Astrocyte (in vitro differentiated cells and primary cell): Measurements from ENCODE around the gene GMDS. TPM values are rescaled to one million over a fixed set of nuclear protein-coding genes. Genes with fewer than 3 reads are reported as not detected.
A peak's percentile ranks its signal among the peaks of the same experiment; 100 is the strongest.

Experiments
- DNase-seq: peaks from one replicate; pipeline ENCODE4 v3.0.0-alpha.2; 2010; ENCODE audit warnings: low read depth
- FAIRE-seq: peaks from 2 replicates; lab custom pipeline; 2011; peaks lifted over from hg19 to GRCh38; lab: Jason Lieb, UNC
- H2AFZ ChIP-seq: 2 replicates; pipeline ENCODE4 v1.6.0; 2012; ENCODE audit warnings: low read depth, low read length, inconsistent platforms
- H3K27ac ChIP-seq: 2 replicates; pipeline ENCODE4 v1.5.1; 2011; ENCODE audit warnings: low read depth, low read length, inconsistent platforms
- H3K27me3 ChIP-seq: 2 replicates; pipeline ENCODE4 v1.6.0; 2011; ENCODE audit warnings: low read length, inconsistent platforms; ENCODE audit not compliant: insufficient read depth
- H3K36me3 ChIP-seq: 2 replicates; pipeline ENCODE4 v1.5.1; 2011; ENCODE audit warnings: low read length, inconsistent platforms; ENCODE audit not compliant: insufficient read depth
- H3K4me1 ChIP-seq: 2 replicates; pipeline ENCODE4 v1.5.1; 2011; ENCODE audit warnings: low read length, inconsistent platforms; ENCODE audit not compliant: insufficient read depth
- H3K4me2 ChIP-seq: 2 replicates; pipeline ENCODE4 v1.6.0; 2012; ENCODE audit warnings: low read length, inconsistent platforms
- H3K4me3 ChIP-seq: 2 replicates; pipeline ENCODE4 v1.5.1; 2011; ENCODE audit warnings: low read depth, mild to moderate bottlenecking, low read length, inconsistent platforms; ENCODE audit not compliant: insufficient read depth
- H3K79me2 ChIP-seq: 2 replicates; pipeline ENCODE4 v1.6.0; 2012; ENCODE audit warnings: mild to moderate bottlenecking, low read length, inconsistent platforms; ENCODE audit not compliant: insufficient read depth
- H3K9ac ChIP-seq: 2 replicates; pipeline ENCODE4 v1.6.0; 2012; ENCODE audit warnings: mild to moderate bottlenecking, low read length, inconsistent platforms
- H3K9me3 ChIP-seq: 2 replicates; pipeline ENCODE4 v1.5.1; 2012; ENCODE audit warnings: low read depth, mild to moderate bottlenecking, low read length, inconsistent platforms; ENCODE audit not compliant: insufficient read depth
- H4K20me1 ChIP-seq: 2 replicates; pipeline ENCODE4 v1.6.0; 2012; ENCODE audit warnings: low read length, inconsistent platforms; ENCODE audit not compliant: insufficient read depth
- H3K27ac Mint-ChIP-seq: one replicate; pipeline ENCODE4 v1.8.0; 2021; ENCODE audit warnings: mild to moderate bottlenecking, mixed read lengths; ENCODE audit not compliant: unreplicated experiment
- H3K27me3 Mint-ChIP-seq: one replicate; pipeline ENCODE4 v1.8.0; 2021; ENCODE audit warnings: low read depth, mixed read lengths; ENCODE audit not compliant: unreplicated experiment
- H3K36me3 Mint-ChIP-seq: one replicate; pipeline ENCODE4 v1.8.0; 2021; ENCODE audit warnings: low read depth, mixed read lengths; ENCODE audit not compliant: unreplicated experiment
- H3K4me1 Mint-ChIP-seq: one replicate; pipeline ENCODE4 v1.8.0; 2021; ENCODE audit warnings: low read depth, mixed read lengths; ENCODE audit not compliant: unreplicated experiment
- H3K4me3 Mint-ChIP-seq: one replicate; pipeline ENCODE4 v1.8.0; 2021; ENCODE audit warnings: mild to moderate bottlenecking, moderate library complexity, mixed read lengths; ENCODE audit not compliant: unreplicated experiment
- H3K9me3 Mint-ChIP-seq: one replicate; pipeline ENCODE4 v1.8.0; 2021; ENCODE audit warnings: mild to moderate bottlenecking, mixed read lengths; ENCODE audit not compliant: unreplicated experiment
- CTCF ChIP-seq: IDR thresholded peaks from 2 replicates; pipeline ENCODE4 v1.5.1; 2011; ENCODE audit warnings: low read depth, mild to moderate bottlenecking, inconsistent platforms, low read length, moderate library complexity; ENCODE audit not compliant: insufficient read depth
- EZH2 ChIP-seq: IDR thresholded peaks from 2 replicates; pipeline ENCODE4 v1.6.1; 2012; ENCODE audit warnings: mild to moderate bottlenecking, low read length, inconsistent platforms; ENCODE audit not compliant: insufficient read depth
- total RNA-seq: library from RNA; stranded (reverse); gene quantifications from 2 replicates; pipeline ENCODE4 v1.2.1, GENCODE V29; 2021

Gene GMDS
- total RNA-seq, 1 donor from 2014 or later = 9.4 TPM

GRCh38 chr6:2266841-2267240 lies 21.4 kb upstream of the GMDS start:
- Histone ChIP-seq H3K27ac (no peak overlapping the region), H3K9me3 (no peaks in the 10 kb centered on the region), H4K20me1 (no peaks in the 10 kb centered on the region), H3K27me3 (no peaks in the 10 kb centered on the region), H3K4me1 (no peaks in the 10 kb centered on the region), H3K4me3 (no peak overlapping the region), H2AFZ (no peak overlapping the region), H3K9ac (no peak overlapping the region), H3K4me2 (no peak overlapping the region), H3K36me3 (no peaks in the 10 kb centered on the region), H3K79me2 (no peaks in the 10 kb centered on the region)
- no peak for TF ChIP-seq EZH2
- TF ChIP-seq CTCF = no peak
- Mint-ChIP-seq H3K4me3 (no peak overlapping the region), H3K36me3 (no peaks in the 10 kb centered on the region), H3K9me3 (peaks cover 5% of the 10 kb centered on the region), H3K27me3 (no peaks in the 10 kb centered on the region), H3K4me1 (peaks cover 3% of the 10 kb centered on the region), H3K27ac (no peak overlapping the region)
- no peak for DNase-seq
- no peak for FAIRE-seq

- FAIRE-seq = no peak
- Histone ChIP-seq H3K4me2 (no peak overlapping the region), H3K27me3 (no peaks in the 10 kb centered on the region), H3K4me1 (no peaks in the 10 kb centered on the region), H3K9ac (no peak overlapping the region), H3K79me2 (no peaks in the 10 kb centered on the region), H4K20me1 (no peaks in the 10 kb centered on the region), H3K4me3 (no peak overlapping the region), H3K27ac (no peak overlapping the region), H2AFZ (no peak overlapping the region), H3K9me3 (no peaks in the 10 kb centered on the region), H3K36me3 (no peaks in the 10 kb centered on the region)
- peaks cover 3% of the 10 kb centered on the region for H3K9me3 Mint-ChIP-seq
- no peak overlapping the region for H3K4me3 Mint-ChIP-seq
- no peak for DNase-seq
- no peak for TF ChIP-seq EZH2
- no peak for TF ChIP-seq CTCF
- H3K27ac Mint-ChIP-seq = no peak overlapping the region
- H3K4me1 Mint-ChIP-seq = peaks cover 3% of the 10 kb centered on the region
- no peaks in the 10 kb centered on the region for H3K27me3 Mint-ChIP-seq
- H3K36me3 Mint-ChIP-seq = no peaks in the 10 kb centered on the region
These were observed 20.8 kb upstream of the GMDS start for GRCh38 chr6:2266031-2266795.

GRCh38 chr6:2264932-2265331 lies 19.5 kb upstream of the GMDS start:
- peaks cover 3% of the 10 kb centered on the region for H3K9me3 Mint-ChIP-seq
- H4K20me1 ChIP-seq = no peaks in the 10 kb centered on the region
- no peaks in the 10 kb centered on the region for H3K36me3 Mint-ChIP-seq
- FAIRE-seq = no peak
- H3K36me3 ChIP-seq = no peaks in the 10 kb centered on the region
- H3K27me3 ChIP-seq = no peaks in the 10 kb centered on the region
- H3K9me3 ChIP-seq = no peaks in the 10 kb centered on the region
- H3K4me1 Mint-ChIP-seq = peaks cover 3% of the 10 kb centered on the region
- H3K9ac ChIP-seq = no peak overlapping the region
- no peak overlapping the region for H3K4me2 ChIP-seq
- DNase-seq = peak; percentile 44
- H3K4me1 ChIP-seq = no peaks in the 10 kb centered on the region
- no peak overlapping the region for H3K27ac Mint-ChIP-seq
- TF ChIP-seq CTCF = no peak
- TF ChIP-seq EZH2 = no peak
- H3K27ac ChIP-seq = no peak overlapping the region
- H2AFZ ChIP-seq = no peak overlapping the region
- H3K4me3 Mint-ChIP-seq = no peak overlapping the region
- no peak overlapping the region for H3K4me3 ChIP-seq
- H3K27me3 Mint-ChIP-seq = no peaks in the 10 kb centered on the region
- no peaks in the 10 kb centered on the region for H3K79me2 ChIP-seq
